Activated T-helper 2 cell treated with anti-CD3 and anti-CD28 coated beads, Interferon-gamma antibody, Interleukin-2, Interleukin-4, amounts not matched to agents 10 μg/mL and 5 μg/mL and 100 μg/mL, durations not matched to agents 14 hours and 24 hours and 36 hours (primary cell): Measurements from ENCODE around the gene PIGB. TPM values are rescaled to one million over a fixed set of nuclear protein-coding genes. Genes with fewer than 3 reads are reported as not detected.
A peak's percentile ranks its signal among the peaks of the same experiment; 100 is the strongest.

Source experiments
- DNase-seq: peaks from one replicate; pipeline ENCODE4 v3.0.0; 2021; ENCODE audit warnings: low spot score
- H3K27ac Mint-ChIP-seq: one replicate; pipeline ENCODE4 v1.8.0; 2021; ENCODE audit warnings: mixed read lengths
- H3K27me3 Mint-ChIP-seq: one replicate; pipeline ENCODE4 v1.8.0; 2021; ENCODE audit warnings: low read depth, mixed read lengths
- H3K36me3 Mint-ChIP-seq: one replicate; pipeline ENCODE4 v1.8.0; 2021; ENCODE audit warnings: low read depth, mixed read lengths
- H3K4me1 Mint-ChIP-seq: one replicate; pipeline ENCODE4 v1.8.0; 2021; ENCODE audit warnings: low read depth, mixed read lengths
- H3K4me3 Mint-ChIP-seq: one replicate; pipeline ENCODE4 v1.8.0; 2021; ENCODE audit warnings: low read depth, mild to moderate bottlenecking, moderate library complexity, mixed read lengths
- H3K9me3 Mint-ChIP-seq: one replicate; pipeline ENCODE4 v1.8.0; 2021; ENCODE audit warnings: mixed read lengths
- intact Hi-C: fragments of 100-400 bp; cut with micrococcal nuclease; formaldehyde crosslinking; loops from one replicate; pipeline ENCODE4 v1.15.1; 2023
- total RNA-seq: library from RNA; stranded (reverse); gene quantifications from 2 replicates; pipeline ENCODE4 v1.2.3, GENCODE V29; 2022

The PIGB gene
- total RNA-seq, 1 donor from 2014 or later: 19.7 TPM

GRCh38 chr15:55402707-55403106 lies 83.7 kb downstream of the PIGB start:
- Mint-ChIP-seq H3K4me3 (no peak overlapping the region), H3K4me1 (peaks cover 31% of the 10 kb centered on the region), H3K27ac (peak overlapping the region; percentile 42), H3K9me3 (no peaks in the 10 kb centered on the region), H3K27me3 (no peaks in the 10 kb centered on the region), H3K36me3 (peaks cover 5% of the 10 kb centered on the region)
- intact Hi-C loops: loop anchor here (10.0 kb wide), 1 partner anchor 842 kb away; the partner anchor contains the start of gene RFX7
- DNase-seq: no peak

DNA sequence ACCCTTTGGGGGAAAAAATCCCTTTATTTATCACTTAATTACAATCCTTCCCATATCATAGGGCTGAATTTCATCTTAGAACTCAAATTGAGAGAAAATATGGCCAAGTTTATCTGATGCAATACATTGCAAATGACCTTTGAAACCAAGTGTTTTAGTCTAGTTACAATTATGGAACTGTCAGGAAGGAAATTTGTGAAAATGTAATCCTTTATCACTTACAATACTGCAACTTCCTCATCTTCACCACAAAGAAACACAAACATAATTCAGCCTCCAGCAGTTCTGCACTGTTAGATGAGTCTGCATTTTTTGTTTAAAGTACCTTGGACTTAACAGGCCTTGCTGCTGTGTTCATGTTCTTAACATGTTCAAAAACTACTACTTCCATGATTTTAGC lies 84.5 kb downstream of the PIGB start:
- intact Hi-C loops: loop anchor here (10.0 kb wide), 1 partner anchor 841 kb away; the partner anchor contains the start of gene RFX7
- Mint-ChIP-seq H3K36me3 (peaks cover 5% of the 10 kb centered on the region), H3K4me1 (peaks cover 32% of the 10 kb centered on the region), H3K9me3 (no peaks in the 10 kb centered on the region), H3K27ac (peak overlapping the region; percentile 26), H3K4me3 (no peak overlapping the region), H3K27me3 (no peaks in the 10 kb centered on the region)
- no peak for DNase-seq

Other genes with a start within 250 kb of the PIGB start
- 94.0 and 97.0 TPM in 2 replicates for gene RSL24D1, start 122.3 kb upstream of the PIGB start, total RNA-seq
- gene RAB27A, start 29.4 kb upstream of the PIGB start, total RNA-seq: 72.3 and 74.4 TPM in 2 replicates
- 9.5 and 12.3 TPM in 2 replicates for gene PIGBOS1, start 99 bp upstream of the PIGB start, total RNA-seq
- 8.9 and 9.8 TPM in 2 replicates for gene CCPG1, start 89.1 kb downstream of the PIGB start, total RNA-seq
- gene PIERCE2, start 89.3 kb downstream of the PIGB start, total RNA-seq: not detected in 2 replicates
- gene DNAAF4, start 189.0 kb downstream of the PIGB start, total RNA-seq: 0.41 TPM in 1 of 2 replicates, not detected in the other